GM18858 (cell line): ENCODE measurements around the gene TAB2.
"Not testable (repeated sequence)": the region's sequence is repeated elsewhere in the genome, so short reads cannot be mapped to it uniquely, and the experiment has no call there.

Source experiments
- ATAC-seq: cut with Tn5 transposase; IDR thresholded peaks from one replicate; pipeline ENCODE4 v1.9.1; 2021; ENCODE audit not compliant: unreplicated experiment

The TAB2 gene

GRCh38 chr6:149440735-149441671 is 123.5 kb downstream of the TAB2 start:
- no peak for ATAC-seq

DNA sequence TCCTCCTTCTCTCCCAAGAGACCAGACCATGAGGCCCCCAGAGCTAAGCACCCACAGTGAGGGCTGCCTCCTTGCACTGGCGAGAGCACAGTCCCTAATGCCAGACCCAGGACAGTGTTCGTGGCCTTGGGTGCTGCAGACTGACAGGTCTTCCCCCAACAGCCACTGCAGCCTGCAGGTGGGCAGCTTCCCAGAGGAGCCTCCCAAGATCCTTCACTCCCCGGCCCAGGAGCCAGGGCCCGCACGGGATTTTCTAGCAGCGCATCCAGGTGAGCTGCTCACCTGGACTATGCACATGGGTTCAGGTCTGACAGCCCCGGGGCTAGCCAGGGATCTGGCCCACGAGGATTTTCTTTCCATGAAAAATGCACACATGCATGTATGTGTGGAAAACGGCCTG is 124.2 kb downstream of the TAB2 start:
- ATAC-seq, result no peak

DNA sequence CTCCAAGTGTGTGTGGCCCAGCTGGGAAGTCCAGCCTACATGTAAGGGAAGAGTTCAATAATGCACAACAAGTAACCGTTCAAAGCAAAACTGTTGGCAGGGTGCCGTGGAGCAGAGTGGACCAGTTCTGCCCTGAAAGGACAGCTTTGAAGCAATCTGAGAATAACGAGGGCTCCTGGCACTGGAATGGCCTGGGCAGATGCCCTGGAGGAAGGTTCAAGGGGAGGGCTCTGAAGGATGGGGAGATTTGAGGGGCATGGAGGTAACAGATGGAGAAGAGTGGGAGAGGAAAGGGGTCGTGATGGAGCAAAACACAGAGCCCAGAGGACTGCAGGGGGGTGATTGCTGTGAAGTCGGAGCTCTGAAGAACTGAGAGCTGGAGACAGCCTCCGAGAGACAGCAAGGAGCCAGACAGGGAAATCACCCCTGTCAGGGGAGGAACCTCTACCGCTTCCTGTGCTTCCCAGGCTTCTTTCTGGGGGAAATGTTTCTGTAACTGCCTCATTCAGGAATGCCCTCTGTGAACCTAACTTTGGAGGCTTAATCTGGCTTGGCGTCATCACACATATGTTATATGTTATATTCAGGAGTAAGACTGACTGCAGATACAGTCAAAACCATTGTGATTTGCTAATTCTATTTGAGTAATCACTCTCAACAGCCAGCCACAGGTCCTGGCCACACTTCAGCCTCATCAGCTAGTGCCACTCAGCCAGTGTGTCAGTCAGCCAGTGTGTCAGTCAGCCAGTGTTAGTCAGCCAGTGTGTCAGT is 126.1 kb downstream of the TAB2 start:
- ATAC-seq, result no peak

- not testable (repeated sequence) for ATAC-seq
These were observed 127.0 kb downstream of the TAB2 start for GRCh38 chr6:149444360-149445094.

- no peak for ATAC-seq
These were observed 127.6 kb downstream of the TAB2 start for GRCh38 chr6:149445095-149445466.

GRCh38 chr6:149445573-149445972 is 128.1 kb downstream of the TAB2 start:
- ATAC-seq, result no peak

GRCh38 chr6:149446791-149447376 is 129.4 kb downstream of the TAB2 start:
- no peak for ATAC-seq

DNA sequence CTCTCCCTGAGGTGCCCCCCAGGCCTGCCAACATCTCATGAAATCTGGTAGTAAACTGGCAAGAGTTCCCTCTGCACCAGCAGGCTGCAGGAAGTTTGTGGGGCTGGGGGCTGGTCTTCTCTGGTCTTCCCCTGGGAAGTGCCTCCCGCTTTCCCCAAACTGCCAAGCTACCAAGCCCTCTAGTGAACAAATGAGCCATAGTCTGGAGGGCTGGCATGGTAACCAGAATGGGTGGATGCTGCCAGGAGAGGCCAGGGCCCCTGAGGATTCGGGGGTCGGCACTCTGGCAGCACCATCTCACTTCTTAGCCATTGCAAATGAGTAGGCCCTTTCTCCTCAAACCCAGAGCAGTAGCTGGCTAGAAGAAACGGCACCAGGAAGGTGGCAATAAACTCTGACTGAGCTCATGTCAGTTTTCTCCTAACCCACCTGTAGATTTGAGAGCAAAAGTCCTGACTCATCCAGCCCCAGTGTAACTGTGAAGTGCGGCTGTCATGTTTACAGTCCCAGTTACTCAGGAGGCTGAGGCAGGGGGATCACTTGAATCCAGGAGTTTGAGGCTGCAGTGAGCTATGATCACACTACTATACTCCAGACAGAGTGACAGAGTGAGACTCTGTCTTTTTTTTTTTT is 131.4 kb downstream of the TAB2 start:
- ATAC-seq, result no peak

- no peak for ATAC-seq
These were observed 132.5 kb downstream of the TAB2 start for GRCh38 chr6:149449831-149450678.

GRCh38 chr6:149450679-149451375 is 133.3 kb downstream of the TAB2 start:
- no peak for ATAC-seq

DNA sequence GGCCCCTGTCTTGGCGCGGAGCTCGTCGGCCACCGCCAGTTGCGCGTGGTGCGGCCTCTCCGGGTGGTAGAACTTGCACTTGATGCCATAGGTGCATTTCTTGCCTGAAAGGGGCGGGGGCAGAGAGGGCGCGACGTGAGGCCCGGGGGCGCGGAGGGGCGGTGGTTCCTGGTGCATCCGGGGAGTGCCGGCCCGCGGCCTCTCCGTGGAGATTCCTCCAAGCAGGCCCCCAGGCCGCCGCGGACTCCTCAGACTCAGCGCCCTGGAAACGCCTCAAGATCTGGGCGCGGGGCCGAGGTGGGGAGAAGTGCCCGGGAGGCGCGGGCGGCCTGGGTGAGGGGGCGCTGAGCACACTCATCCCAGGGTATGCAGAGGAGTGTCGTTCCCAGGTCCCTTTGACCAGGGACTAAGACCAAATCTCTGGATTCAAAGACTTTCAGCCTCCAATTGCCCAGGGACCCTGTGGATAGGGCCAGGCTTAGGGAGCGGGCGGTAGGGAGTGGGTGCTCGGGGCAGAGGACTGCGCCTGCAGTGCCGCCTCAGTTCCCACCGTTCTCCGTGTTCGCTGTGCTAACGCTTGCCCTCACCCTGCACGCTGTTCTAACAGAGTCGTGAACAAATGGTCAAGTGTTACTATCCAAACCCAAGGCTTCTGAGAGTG is 134.0 kb downstream of the TAB2 start:
- ATAC-seq, result no peak

DNA sequence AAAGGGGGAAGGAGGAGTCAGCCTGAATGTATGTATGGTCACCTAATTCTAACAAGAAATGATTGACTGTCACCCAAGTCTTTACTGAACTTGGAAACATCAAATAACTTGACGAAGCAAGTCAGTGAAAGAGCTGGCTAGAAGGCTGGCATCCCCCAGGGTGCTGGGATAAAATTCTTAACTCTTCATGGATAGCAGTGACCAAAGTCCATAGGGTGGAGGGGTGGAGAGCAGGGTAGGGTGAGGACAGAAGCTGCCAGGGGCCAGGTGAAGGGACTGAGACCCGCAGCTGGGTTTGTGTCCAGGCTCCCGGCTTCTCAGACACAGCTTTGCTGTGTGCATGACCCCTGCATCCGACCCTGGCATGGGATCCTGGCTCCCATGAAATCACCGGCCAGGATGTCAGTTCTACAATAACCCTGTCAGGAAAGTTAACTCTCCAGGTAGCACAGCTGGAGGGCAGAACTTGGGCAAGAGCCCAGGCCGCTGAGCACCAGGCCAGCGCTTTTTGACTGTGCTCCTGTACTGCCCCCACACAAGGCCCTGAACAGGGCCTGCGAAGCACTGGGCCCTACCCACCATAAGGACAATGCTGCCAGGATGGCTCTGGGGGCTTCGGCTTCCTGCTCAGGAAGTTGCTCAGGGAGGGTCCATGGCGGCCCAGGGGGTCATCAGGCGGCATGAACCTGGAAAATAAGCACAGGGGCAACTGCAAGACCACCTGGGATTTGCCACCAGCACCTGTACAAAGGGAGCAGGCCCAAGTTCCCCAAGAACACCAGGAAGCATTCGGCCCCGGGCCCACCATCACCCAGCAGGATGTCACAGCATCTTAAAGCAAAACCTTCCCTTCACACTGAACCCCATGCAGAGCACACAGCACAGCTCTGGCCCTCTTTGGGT is 134.8 kb downstream of the TAB2 start:
- no peak for ATAC-seq

DNA sequence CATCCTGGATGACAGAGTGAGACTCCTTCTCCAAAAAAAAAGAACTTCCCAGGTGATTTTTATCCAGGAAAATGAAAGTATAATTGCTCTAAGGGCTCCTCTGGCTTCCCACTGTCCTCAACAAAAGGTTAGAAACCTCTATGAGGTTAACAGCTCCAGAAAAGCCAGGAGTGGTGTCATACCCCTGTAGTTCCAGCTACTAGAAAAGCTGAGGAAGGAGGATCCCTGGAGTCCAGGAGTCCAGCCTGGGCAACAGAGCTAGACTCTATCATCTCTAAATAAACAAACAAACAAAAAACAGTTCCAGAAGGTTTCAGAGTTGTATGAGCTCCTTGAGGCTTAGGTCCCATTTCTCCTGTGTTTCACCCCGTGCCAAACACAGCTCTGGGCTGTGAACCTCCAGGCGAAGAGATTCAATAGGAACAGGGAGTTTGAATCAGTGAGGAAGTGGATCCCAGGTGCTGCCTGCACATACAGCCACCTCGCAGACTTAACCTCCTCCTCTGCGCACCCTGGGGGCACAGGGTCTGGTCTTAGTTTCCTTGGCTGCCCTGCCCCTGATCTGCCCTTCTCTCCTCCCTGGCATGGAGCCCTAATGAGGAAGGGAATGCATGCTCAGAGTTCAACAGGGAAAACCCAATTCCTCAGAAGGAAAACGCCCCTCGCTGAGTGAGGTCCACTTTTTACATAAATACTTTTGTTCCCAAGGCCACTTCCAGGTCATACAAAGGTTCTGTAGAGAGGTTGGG is 136.3 kb downstream of the TAB2 start:
- no peak for ATAC-seq

- ATAC-seq, result no peak
These were observed 136.9 kb downstream of the TAB2 start for GRCh38 chr6:149454346-149454848.

GRCh38 chr6:149455031-149455732 is 137.7 kb downstream of the TAB2 start:
- no peak for ATAC-seq
